Transverse colon (tissue), 3 donors: ENCODE results near the gene VPS41.

Experiments
- CTCF ChIP-seq, 5 experiments: fragments of 200-600 bp in 3 of 5; fragments of 450-650 bp in 2 of 5; sonication (generic) in 3 of 5; IDR thresholded peaks; 1 replicate in 2 of 5; 2 replicates in 3 of 5; pipeline ENCODE4 v1.5.1; 2016 to 2017; ENCODE audit warnings: antibody characterized with exemption in 5 of 5, inconsistent platforms in 3 of 5, mild to moderate bottlenecking in 2 of 5, moderate library complexity in 1 of 5
- EP300 ChIP-seq: sonication (generic); formaldehyde crosslinking; IDR thresholded peaks from one replicate; pipeline ENCODE4 v1.6.1; 2017; ENCODE audit warnings: antibody characterized with exemption, low read depth
- POLR2A ChIP-seq: fragments of 450-650 bp; IDR thresholded peaks from one replicate; pipeline ENCODE4 v1.6.1; 2016; ENCODE audit warnings: antibody characterized with exemption, mild to moderate bottlenecking, moderate library complexity

- TF ChIP-seq POLR2A (peak; percentile 35), CTCF (IDR thresholded peaks at IDR 0.05) (no peak), EP300 (no peak)
Observed at GRCh38 chr7:38908759-38909335, at the start of gene VPS41.
